GM12878 (cell line): ENCODE measurements around the gene PPP1R14B. TPM values are rescaled to one million over a fixed set of nuclear protein-coding genes. Genes with fewer than 3 reads are reported as not detected.

Experiments used
- BCL3 ChIP-seq: IDR thresholded peaks from 2 replicates; pipeline ENCODE4 v1.6.1; 2011; ENCODE audit warnings: borderline replicate concordance, low read depth, mild to moderate bottlenecking, moderate library complexity, low read length; ENCODE audit not compliant: insufficient read depth, poor library complexity, severe bottlenecking
- CEBPZ ChIP-seq: fragments of 150-350 bp; IDR thresholded peaks from 2 replicates; pipeline ENCODE4 v1.6.1; 2016; ENCODE audit warnings: low read depth, low read length
- HDAC2 ChIP-seq: fragments of 200-600 bp; sonication (generic); IDR thresholded peaks from 2 replicates; pipeline ENCODE4 v1.6.1; 2017
- MAX ChIP-seq: IDR thresholded peaks from 2 replicates; pipeline ENCODE4 v1.6.1; 2012; ENCODE audit warnings: low read depth, low read length, improper control_type of control experiment
- NFXL1 ChIP-seq: fragments of 450-650 bp; IDR thresholded peaks from 2 replicates; pipeline ENCODE4 v1.6.1; 2017; ENCODE audit warnings: antibody characterized with exemption, mild to moderate bottlenecking, borderline replicate concordance
- POU2F2 ChIP-seq: IDR thresholded peaks from 3 replicates; pipeline ENCODE4 v1.6.1; 2011; ENCODE audit warnings: low read depth, mild to moderate bottlenecking, low read length, borderline replicate concordance
- RAD51 ChIP-seq: fragments of 450-650 bp; IDR thresholded peaks from 2 replicates; pipeline ENCODE4 v1.6.1; 2016; ENCODE audit warnings: moderate library complexity, mild to moderate bottlenecking, inconsistent platforms
- SMAD1 ChIP-seq: fragments of 450-650 bp; IDR thresholded peaks from 2 replicates; pipeline ENCODE4 v1.6.1; 2018; ENCODE audit warnings: mild to moderate bottlenecking, low read depth; ENCODE audit not compliant: partially characterized antibody
- SMARCA5 ChIP-seq: fragments of 450-650 bp; IDR thresholded peaks from 2 replicates; pipeline ENCODE4 v1.6.1; 2017; ENCODE audit warnings: mild to moderate bottlenecking
- polyA plus RNA-seq, 11 experiments: library from polyadenylated mRNA; depleted of rRNA in 4 of 11; unstranded in 6 of 11; stranded (reverse) in 5 of 11; fragments of >200 nt; fragmentation: Nextera tagmentation in 4 of 11; fragmentation: Illumina TruSeq in 1 of 11; extraction: Ambion mirVana in 4 of 11; extraction: Trizol in 1 of 11; gene quantifications; 1 replicate in 1 of 11; 2 replicates in 10 of 11; pipeline versions ENCODE4 v1.2.1 to v1.2.3, GENCODE V29; 2011 to 2016; ENCODE audit warnings: inconsistent platforms in 2 of 11, missing spikeins in 2 of 11, low read depth in 1 of 11
- total RNA-seq, 4 experiments: library from RNA; depleted of rRNA in 3 of 4; stranded (reverse); fragments of >200 nt in 3 of 4; fragmentation: Illumina TruSeq in 1 of 4; extraction: Trizol in 1 of 4; gene quantifications; 2 replicates each; pipeline versions ENCODE4 v1.2.1 to v1.2.3, GENCODE V29; 2013 to 2021

Gene PPP1R14B
- total and polyA plus RNA-seq, 10 of the 15 experiments (the other 5 are each of a cell fraction or from before 2014, with no cell fraction given): 8.4 to 283 (median 124) TPM

- TF ChIP-seq CEBPZ (no peak), BCL3 (no peak), NFXL1 (peak; percentile 87; the same call in 1 of the 2 replicates), HDAC2 (no peak), MAX (no peak), POU2F2 (no peak), SMAD1 (no peak), RAD51 (no peak), SMARCA5 (peak; percentile 69; the same call in 1 of the 2 replicates)
Observed at GRCh38 chr11:64249563-64250414, 3.0 kb upstream of the PPP1R14B start (continued).
